NCI-H2196 treated with DMSO at 0.1 percent for 48 hours (cell line): ENCODE data around the gene NOS1.
"Not testable (repeated sequence)": the region's sequence is repeated elsewhere in the genome, so short reads cannot be mapped to it uniquely, and the experiment has no call there.

ENCODE experiments used
- DNase-seq: peaks from one replicate; lab custom pipeline; 2025; ENCODE audit not compliant: unreplicated experiment; lab: John Stamatoyannopoulos, UW

Gene NOS1

DNA sequence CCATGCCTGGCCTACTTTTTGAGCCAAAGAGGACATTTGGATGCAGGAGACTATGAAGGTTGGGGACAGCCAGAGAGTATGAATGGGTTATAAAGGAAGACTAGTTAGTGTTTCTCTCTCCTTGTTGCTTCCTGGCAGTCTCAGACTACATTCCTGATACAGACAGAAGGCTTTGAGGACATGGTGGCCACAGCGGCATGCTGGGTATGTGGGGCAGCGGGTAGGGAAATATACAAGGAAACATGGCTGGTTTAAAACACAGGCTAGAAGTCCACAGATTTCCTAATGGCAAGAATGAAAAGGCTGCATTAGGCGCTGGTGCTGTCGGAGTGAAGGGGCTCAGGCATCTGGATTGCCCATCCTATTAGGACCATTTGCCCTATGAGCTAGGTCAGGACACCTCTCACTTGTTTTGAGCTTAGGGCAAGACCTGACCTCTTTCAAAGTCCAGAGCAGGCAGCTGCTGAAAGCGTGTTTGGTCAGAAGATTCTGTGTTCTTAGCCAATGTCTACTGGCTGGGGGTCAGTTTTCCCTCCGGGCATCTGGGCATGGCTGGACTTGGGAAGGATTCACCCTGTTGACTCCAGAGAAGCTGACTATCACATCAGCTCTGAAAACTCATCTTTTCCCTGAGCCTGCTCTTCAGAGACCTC lies 151.0 kb downstream of the NOS1 start:
- DNase-seq, result no peak

DNA sequence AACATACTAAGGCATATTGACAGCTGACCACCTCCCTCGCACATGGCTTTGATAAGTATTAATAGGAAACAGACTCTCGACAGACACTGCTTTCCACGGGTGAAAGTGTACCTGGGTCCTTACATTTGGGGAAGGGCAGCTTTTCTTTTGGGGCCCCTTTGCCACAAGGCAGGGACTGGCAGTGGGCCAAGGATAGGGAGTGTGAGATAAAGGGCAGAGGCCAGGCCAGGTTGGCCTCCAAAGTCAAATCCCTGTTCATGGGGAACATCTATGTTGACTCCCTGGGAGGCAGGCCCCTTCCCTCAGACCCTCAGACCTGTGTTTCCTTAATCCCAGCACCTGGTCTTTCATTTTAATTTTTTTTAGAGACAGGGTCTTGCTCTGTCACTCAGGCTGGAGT lies 151.8 kb downstream of the NOS1 start:
- no peak for DNase-seq

DNA sequence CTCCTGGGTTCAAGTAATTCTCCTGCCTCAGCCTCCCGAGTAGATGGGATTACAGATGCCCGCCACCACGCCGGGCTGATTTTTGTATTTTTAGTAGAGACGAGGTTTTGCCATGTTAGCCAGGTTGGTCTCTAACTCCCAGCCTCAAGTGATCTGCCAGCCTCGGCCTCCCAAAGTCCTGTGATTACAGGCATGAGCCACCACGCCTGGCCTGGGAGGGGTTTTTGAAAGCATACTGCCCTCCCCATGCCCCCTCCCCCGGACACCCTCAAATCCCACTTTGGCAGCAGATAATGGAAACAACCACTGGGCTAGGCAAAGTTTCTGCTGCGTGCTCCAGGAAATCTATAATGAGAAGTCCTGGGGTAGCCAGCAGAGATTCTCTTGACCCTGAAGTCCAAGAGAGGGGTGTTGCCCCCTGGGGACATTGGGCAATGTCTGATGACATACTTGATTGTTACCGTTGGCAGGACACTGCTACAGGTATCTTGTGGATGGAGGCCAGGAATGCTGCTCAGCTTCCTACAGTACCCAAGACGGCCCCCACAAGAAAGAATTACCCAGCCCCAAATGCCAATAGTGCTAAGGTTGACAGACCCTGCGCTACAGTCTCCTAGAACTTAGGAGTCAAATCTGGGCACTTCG lies 152.5 kb downstream of the NOS1 start:
- no peak for DNase-seq

DNA sequence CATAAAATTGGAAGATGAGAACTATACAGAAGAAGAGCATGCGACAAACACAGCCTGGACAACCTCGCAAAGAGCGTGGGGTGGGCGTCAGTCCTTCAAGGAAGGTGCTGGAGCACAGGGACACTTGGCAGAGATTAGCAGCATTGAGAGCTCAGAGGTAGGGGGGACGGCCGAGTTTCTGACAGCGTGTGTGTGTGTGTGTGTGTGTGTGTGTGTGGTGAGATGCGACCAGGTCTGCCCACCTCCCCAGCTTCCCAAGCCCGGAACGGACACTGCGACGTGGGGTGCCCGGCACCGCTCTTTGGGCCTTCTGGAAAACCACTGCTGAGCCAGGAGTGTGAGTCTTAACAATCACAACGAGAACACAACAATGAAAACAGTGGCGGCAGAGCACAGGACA lies 153.2 kb downstream of the NOS1 start:
- no peak for DNase-seq

DNA sequence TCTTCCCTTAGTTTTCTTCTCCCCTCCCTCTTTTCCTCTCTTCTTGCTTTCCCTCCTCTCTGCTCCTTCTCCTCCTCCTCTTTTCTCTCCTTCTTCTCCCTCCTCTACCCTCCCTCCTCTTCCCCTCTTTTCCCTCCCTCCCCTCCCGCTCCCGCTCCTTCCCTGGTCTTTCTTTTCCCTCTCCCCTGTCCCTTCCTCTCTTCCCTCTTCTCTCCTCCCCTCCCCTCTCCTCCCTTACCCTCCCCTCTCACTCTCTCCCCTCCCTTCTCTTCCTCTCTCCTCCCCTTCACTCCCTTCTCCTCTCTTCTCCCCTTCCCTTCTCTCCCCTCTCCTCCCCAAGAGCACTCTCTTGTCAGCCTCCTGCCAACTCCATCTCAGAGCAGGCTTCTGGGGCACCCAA lies 153.8 kb downstream of the NOS1 start:
- DNase-seq, result no peak

DNA sequence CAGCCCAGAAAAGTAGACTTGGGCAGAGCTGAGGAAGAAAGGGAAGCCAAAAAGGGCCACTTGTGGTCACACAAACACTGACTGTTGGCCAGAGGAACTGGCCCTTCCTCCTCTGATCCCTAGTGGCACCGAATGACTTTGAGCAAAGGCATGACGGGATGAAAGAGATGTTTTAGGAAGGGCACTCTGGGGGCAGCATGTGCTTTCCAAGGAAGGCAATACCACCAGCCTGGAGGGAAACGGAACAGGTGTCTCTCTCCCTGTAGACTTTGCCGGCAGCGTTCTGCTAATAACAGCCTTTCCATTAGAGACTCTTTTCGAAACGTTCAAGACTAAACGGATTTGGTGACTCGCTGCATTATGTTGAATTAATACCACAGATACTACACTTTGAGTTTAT lies 158.9 kb downstream of the NOS1 start:
- DNase-seq, result no peak

DNA sequence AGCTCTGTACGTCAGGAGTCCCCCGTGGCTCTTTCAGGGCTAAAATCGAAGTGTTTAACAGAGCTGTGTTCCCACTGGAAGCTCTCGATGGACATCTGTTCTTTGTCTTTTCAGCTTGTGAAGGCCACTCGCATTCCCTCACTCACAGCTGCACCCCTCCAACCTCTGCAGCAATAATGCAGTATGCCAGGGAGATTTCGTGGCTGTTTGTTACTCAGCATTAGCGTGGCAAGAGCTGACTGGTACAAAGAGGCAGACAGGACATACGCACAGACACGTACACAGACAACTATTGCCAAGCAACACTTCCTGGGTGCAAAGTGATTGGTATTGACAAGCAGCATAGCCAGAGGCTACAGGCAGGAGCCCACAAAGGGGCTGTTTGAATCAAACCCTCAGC lies 159.4 kb downstream of the NOS1 start:
- DNase-seq, result no peak

DNA sequence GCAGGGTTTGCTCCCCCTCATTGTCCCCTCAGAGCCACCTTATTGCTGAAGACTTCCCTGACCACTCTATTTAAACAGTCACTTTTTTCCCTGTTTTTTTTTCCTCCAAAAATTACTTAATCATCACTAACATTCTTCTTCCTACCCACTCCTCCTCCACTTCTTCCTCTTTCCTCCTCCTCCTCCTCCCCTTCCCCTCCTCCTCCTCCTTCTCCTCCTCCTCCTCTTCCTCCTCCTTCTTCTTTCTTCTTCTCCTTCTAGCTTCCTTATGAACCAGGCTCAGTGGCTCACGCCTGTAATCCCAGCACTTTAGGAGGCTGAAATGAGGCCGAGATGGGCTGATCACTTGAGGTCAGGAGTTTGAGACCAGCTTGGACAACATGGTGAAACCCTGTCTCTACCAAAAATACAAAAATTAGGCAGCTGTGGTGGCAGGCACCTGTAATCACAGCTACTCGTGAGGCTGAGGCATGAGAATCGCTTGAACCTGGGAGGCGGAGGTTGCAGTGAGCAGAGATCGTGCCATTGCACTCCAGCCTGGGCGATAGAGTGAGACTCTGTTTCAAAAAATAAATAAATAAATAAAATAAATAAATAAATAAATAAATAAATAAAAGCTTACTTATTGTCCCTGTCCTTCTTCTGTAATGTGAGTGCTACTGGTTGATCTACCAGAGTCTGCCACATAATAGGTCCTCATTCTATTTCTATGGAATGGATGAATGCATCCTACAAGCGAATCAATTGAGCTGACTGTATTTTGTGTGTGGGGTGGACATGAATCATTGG lies 161.3 kb downstream of the NOS1 start:
- DNase-seq, result not testable (repeated sequence)

DNA sequence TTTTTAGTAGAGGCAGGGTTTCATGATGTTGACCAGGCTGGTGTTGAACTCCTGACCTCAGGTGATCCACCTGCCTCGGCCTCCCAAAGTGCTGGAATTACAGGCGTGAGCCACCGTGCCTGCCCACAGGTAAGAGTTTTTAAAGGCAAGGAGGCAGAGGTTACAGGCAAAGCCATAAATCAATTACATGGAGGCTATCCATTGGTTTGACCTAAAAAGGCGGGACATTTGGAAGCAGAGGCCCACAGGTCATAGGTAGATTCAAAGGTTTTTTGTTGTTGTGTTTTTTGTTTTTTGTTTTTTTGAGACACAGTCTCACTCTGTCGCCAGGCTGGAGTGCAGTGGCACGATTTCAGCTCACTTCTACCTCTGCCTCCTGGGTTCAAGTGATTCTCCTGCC lies 165.1 kb downstream of the NOS1 start:
- DNase-seq, result not testable (repeated sequence)

DNA sequence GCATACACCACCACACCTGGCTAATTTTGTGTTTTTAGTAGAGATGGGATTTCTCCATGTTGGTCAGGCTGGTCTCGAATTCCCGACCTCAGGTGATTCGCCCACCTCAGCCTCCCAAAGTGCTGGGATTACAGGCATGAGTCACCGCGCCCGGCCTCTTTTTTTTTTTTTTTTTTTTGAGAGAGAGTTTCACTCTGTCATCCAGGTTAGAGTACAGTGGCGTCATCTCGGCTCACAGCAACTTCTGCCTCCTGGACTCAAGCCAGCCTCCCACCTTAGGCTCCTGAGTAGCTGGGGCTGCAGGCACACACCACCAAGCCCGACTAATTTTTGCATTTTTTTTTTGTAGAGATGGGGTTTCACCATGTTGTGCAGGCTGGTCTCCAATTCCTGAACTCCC lies 166.4 kb downstream of the NOS1 start:
- DNase-seq, result not testable (repeated sequence)

DNA sequence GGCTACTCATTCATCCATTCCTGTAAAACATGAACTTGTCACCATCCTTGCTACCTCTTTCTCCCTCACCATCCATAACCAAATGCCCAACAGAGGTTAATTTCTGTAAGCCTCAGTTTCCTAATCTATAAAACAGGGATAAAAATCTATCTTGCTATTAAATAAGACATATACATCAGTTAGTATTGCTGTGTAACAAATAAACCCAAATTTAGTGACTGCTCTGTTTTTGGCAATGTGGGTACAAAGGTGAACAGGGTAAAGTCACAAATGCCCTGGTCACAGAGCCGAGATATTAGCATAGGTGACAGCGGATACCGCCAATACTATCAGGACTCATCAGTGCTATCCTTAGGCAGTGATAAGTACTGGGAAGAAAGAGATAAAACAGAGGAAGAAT lies 167.5 kb downstream of the NOS1 start:
- no peak for DNase-seq

DNA sequence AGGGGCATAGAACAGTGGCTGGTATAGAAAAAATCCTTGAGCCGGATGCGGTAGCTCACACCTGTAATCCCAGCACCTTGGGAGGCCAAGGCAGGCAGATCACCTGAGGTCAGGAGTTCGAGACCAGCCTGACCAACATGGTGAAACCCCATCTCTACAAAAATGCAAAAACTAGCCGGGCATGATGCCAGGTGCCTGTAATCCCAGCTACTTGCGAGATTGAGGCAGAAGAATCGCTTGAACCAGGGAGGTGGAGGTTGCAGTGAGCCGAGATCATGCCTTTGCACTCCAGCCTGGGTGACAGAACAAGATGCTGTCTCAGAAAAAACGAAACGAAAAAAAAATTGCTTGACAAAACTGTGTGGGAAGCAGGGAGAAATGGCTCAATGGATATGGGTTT lies 168.8 kb downstream of the NOS1 start:
- not testable (repeated sequence) for DNase-seq

DNA sequence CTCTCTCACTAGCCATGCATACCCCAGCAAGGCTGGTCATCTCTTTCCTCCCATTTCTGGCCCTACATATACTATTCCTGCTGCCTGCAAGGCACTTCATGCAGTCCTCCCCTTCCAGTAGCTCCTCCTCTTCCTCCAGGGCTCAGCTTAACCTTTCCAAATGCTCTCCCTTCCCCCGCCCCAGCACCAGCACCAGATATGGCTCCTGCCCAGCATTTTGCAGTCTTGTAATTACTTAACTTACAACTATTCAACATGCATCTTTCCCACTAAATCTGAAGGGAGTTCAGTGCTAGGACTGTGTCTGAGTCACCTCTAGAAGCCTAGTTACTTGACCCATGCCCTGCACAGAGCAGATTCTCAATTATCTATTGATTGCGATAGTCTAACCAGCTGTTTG lies 169.4 kb downstream of the NOS1 start:
- DNase-seq, result peak; percentile 9

DNA sequence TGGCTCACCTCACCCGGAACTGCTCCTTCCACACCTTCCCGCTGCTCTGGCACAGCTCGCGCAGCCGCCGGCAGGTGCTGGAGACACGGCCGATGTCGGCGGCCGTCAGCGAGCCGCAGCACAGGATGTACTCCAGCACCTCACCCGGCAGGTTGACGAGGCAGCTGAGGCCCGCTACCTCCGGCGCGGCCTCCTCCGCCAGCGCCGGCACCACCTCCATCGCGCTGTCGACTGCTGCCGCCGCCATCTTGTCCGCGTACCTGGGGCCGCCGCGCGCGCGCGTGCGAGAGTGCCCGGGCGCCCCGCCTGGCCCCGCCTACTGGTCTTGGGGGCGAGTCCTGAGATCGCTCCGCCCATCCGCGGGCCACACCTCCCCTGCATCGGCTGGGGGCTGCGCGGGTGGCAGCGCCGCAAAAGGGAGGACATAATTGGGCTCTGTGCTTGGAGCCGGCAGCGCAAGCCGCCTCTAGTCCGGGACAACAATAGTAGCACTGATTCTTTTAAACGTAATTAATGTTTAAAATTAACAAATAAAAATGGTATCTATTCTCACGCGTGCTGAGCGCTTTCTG lies 171.1 kb downstream of the NOS1 start, which contains the start of gene FBXO21:
TSS of gene FBXO21 (minus strand) at position 261 of the 572 bp plus-strand sequence. CDS start at position 247, 14 bp downstream.
- peak; percentile 80 for DNase-seq

DNA sequence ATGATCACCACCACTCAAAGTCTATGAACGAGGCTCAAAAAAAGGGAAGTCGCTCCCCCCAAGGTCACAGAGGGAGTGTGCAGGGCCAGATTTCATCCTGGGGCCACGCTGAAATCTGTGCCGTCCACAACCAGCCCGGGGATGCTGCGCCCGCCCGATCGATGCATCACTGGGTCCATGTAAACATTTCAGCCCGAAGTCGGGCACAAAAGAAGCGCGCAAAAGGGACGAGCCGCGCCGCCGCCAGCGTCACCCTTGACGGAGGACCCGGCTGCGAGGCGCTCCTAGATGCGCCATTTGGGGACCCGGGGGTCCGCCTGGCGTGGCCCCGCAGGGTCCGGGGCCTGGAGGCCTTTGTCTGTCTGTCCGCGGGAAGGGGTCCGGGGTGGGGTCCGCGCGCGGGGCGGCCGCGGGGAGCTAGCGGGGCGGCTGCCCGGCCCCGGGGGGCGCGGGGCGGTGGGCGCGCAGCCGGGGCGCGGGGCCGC lies 171.7 kb downstream of the NOS1 start:
- DNase-seq, result no peak

DNA sequence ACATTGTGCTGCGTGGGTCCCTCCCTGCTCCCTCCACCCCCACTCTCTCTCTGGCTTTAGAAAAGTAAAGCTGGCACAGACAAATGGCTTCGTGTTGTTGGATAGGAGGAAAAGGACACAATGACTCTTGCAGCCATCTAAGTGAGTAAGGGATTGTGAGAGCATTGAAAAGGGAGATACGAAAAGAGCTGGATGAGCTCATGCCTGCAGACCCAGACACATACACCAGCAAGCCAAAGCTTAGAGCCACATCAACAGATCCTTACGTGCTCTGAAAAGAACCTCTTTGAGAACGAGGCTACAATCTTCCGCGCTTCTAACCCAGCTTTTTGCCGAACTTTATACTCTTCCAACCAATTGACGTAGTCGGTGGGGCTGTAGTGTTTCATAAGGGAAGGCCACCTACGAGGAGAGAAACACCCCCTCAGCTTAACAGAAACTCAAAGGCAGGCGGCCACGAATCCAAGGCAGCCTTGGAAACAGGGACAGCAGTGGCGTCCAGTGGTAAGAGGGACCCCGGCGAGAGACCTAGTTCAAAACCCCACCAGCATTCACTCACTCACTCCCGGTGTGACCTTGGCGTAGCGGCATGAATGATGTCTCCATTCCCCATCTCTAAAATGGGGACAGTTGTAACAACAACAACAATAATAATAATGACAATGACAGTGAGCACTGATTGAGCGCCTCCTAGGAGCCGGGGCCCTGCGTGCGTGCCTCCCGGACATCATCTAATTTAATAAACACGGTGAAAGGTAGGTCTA lies 172.3 kb downstream of the NOS1 start:
- no peak for DNase-seq

DNA sequence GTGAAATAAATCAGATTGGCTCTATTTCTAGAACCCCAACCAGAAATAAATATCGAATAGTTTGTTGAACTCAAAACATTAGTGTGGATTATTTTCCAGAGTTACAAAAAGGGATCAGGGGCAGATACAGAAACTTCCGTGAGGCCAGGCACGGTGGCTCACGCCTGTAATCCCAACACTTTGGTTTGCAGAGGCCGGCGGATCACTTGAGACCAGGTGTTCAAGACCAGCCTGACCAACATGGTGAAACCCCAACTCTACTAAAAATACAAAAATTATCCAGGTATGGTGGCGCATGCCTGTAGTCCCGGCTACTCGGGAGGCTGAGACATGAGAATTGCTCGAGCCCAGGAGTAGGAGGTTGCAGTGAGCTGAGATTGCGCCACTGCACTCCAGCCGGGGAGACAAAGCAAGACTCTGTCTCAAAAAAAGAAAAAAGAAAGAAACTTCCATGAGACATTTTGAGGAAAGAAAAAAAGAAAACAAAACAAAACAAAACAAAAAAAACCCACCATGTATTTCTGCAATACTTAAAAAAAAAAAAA lies 173.2 kb downstream of the NOS1 start:
- no peak for DNase-seq

DNA sequence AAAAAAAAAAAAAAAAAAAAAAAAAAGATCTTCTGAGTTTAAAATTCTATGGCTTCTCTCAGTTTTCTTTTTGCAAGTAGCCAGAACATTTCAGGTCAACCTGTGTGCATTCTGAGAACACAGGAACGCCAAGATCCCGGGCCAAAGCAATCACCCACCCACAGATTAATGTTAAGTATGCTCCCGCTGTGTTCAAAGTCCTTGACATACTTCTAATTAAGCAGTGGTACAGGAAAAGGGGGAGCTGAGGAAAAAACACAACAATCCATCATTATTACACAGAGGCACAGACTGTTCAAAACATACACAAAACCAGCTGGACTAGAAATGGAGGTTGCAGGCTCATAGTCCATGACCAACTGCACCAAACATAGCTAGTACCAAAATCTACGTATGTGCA lies 174.0 kb downstream of the NOS1 start:
- no peak for DNase-seq

DNA sequence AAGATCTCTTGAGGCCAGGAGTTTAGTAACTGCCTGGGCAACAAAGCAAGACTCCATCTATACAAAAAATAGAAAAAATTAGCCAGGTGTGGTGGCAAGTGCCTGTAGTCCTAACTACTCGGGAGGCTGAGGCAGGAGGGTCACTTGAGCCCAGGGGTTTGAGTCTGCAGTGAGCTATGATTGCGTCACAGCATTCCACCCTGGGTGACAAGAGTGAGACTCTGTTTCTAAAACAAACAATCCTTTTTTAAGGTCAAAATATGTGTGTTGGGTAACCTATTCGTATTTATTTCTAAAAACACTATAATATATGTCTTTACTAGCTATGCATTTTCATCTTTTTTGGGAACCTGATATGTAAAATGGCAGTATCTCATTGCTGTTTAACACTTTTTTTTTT lies 178.6 kb downstream of the NOS1 start:
- DNase-seq, result no peak

DNA sequence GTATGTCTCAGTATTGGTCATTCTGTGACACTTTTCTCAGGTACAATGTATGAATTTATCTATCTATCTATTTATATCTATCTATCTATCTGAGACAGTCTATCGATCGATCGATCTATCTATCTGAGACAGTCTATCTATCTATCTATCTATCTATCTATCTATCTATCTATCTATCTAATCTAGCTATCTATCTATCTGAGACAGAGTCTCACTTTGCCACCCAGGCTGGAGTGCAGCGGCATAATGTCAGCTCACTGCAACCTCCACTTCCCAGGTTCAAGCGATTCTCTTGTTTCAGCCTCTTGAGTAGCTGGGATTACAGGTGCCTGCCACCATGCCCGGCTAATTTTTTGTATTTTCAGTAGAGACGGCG lies 180.0 kb downstream of the NOS1 start:
- not testable (repeated sequence) for DNase-seq
